ENCODE data around the gene TKT.

DNA sequence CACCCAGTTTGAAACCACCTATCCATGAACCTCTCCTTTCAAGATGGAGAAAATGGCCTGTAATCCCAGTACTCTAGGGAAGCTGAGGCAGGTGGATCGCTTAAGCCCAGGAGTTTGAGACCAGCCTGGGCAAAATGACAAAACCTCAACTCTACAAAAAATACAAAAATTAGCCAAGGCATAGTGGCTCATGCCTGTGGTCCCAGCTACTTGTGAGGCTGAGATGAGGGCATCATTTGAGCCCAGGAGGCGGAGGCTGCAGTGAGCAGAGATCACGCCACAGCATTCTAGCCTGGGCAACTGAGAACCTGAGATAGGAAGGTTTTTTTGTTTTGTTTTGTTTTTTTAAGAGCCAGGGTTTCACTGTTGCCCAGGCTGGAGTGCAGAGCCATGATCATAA, 5.4 kb downstream of the TKT start:
- TF ChIP-seq EP300 (IDR thresholded peaks at IDR 0.05; ENCODE audit: low read depth) = no peak
- TF ChIP-seq, protein P1, sequence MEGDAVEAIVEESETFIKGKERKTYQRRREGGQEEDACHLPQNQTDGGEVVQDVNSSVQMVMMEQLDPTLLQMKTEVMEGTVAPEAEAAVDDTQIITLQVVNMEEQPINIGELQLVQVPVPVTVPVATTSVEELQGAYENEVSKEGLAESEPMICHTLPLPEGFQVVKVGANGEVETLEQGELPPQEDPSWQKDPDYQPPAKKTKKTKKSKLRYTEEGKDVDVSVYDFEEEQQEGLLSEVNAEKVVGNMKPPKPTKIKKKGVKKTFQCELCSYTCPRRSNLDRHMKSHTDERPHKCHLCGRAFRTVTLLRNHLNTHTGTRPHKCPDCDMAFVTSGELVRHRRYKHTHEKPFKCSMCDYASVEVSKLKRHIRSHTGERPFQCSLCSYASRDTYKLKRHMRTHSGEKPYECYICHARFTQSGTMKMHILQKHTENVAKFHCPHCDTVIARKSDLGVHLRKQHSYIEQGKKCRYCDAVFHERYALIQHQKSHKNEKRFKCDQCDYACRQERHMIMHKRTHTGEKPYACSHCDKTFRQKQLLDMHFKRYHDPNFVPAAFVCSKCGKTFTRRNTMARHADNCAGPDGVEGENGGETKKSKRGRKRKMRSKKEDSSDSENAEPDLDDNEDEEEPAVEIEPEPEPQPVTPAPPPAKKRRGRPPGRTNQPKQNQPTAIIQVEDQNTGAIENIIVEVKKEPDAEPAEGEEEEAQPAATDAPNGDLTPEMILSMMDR (IDR thresholded peaks at IDR 0.05) = no peak

Measured in transverse colon (tissue), 3 donors.